ENCODE data around the gene WFDC12.

Gene WFDC12

DNA sequence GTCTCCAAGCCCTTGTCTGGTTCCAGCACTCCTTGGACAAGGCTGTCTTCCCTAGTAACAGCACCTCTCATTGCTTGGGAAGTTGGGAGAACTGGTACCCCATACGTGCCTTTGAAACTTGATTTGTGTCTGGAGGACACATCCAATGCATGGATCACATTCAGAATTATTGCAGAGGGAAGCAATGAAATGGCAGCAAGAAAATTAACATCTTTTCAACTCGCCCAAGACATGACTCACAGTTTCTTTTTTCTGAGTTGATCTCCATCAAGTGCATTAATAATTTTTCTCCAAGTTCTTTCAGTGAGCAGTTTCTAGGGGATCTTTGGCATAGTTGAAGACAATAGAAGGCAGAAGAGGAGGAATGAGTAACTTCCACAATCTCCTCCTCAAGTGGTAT is 28.1 kb upstream of the WFDC12 start:
- TF ChIP-seq, protein P1, sequence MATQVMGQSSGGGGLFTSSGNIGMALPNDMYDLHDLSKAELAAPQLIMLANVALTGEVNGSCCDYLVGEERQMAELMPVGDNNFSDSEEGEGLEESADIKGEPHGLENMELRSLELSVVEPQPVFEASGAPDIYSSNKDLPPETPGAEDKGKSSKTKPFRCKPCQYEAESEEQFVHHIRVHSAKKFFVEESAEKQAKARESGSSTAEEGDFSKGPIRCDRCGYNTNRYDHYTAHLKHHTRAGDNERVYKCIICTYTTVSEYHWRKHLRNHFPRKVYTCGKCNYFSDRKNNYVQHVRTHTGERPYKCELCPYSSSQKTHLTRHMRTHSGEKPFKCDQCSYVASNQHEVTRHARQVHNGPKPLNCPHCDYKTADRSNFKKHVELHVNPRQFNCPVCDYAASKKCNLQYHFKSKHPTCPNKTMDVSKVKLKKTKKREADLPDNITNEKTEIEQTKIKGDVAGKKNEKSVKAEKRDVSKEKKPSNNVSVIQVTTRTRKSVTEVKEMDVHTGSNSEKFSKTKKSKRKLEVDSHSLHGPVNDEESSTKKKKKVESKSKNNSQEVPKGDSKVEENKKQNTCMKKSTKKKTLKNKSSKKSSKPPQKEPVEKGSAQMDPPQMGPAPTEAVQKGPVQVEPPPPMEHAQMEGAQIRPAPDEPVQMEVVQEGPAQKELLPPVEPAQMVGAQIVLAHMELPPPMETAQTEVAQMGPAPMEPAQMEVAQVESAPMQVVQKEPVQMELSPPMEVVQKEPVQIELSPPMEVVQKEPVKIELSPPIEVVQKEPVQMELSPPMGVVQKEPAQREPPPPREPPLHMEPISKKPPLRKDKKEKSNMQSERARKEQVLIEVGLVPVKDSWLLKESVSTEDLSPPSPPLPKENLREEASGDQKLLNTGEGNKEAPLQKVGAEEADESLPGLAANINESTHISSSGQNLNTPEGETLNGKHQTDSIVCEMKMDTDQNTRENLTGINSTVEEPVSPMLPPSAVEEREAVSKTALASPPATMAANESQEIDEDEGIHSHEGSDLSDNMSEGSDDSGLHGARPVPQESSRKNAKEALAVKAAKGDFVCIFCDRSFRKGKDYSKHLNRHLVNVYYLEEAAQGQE (IDR thresholded peaks at IDR 0.05; ENCODE audit: insufficient read depth in 1 of 2, low read depth in 2 of 2, low read length in 2 of 2): no peak
- TF ChIP-seq POLR2AphosphoS5 (IDR thresholded peaks at IDR 0.05; ENCODE audit: low read depth, low read length) (no peak), FOXP2 (optimal IDR thresholded peaks at IDR 0.05; ENCODE audit: borderline replicate concordance, extremely low read depth, extremely low read length, insufficient read depth) (no peak), SIN3A (IDR thresholded peaks at IDR 0.05; ENCODE audit: borderline replicate concordance, insufficient read depth, low read length) (no peak), TAF1 (IDR thresholded peaks at IDR 0.05; ENCODE audit: borderline replicate concordance, insufficient read depth, low read length) (no peak)

DNA sequence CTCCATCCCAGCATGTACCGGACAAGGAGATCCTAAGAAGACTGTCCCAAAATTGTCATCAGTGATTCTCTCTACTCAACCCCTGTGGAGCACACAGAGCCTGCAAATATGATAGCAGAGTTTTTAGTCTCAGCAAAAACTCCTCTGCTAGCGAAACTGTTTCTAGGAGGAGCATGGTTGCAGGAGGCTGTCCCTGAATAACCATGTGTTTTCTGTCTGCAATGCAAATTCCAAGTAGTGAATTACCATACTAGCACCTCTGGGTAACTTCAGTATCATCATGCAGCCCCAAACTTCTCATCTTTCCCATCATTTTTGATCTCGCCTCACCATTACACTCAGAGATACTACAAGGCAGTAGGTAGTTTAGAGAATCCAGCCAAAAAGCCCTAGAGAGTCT is 24.8 kb upstream of the WFDC12 start:
- no peak for TF ChIP-seq TAF1 (IDR thresholded peaks at IDR 0.05; ENCODE audit: borderline replicate concordance, insufficient read depth, low read length)
- TF ChIP-seq FOXP2 (optimal IDR thresholded peaks at IDR 0.05; ENCODE audit: borderline replicate concordance, extremely low read depth, extremely low read length, insufficient read depth): no peak
- TF ChIP-seq, protein P1 (IDR thresholded peaks at IDR 0.05; ENCODE audit: insufficient read depth in 1 of 2, low read depth in 2 of 2, low read length in 2 of 2): no peak
- TF ChIP-seq POLR2AphosphoS5 (IDR thresholded peaks at IDR 0.05; ENCODE audit: low read depth, low read length): no peak
- no peak for TF ChIP-seq SIN3A (IDR thresholded peaks at IDR 0.05; ENCODE audit: borderline replicate concordance, insufficient read depth, low read length)

DNA sequence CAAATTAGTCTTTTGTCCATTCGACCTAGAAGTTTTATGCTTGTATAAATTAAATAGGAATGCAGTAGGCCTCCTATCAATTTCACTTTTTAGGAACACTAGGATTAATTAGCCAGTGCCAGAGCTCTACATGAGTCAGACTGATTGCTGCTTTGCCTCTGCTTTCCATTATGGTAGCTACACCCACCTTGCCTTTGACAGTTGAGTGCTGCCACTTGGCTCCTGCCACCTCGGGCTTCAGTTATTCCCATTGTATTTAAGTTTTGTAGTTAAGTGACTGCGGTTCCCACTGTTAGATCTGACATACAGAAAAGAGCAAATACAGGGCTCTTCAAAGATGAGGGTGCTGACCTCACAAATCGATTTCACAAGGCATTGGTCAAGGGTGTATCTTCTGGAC is 16.6 kb upstream of the WFDC12 start:
- TF ChIP-seq, protein P1 (IDR thresholded peaks at IDR 0.05; ENCODE audit: insufficient read depth in 1 of 2, low read depth in 2 of 2, low read length in 2 of 2): no peak
- no peak for TF ChIP-seq SIN3A (IDR thresholded peaks at IDR 0.05; ENCODE audit: borderline replicate concordance, insufficient read depth, low read length)
- no peak for TF ChIP-seq FOXP2 (optimal IDR thresholded peaks at IDR 0.05; ENCODE audit: borderline replicate concordance, extremely low read depth, extremely low read length, insufficient read depth)
- no peak for TF ChIP-seq TAF1 (IDR thresholded peaks at IDR 0.05; ENCODE audit: borderline replicate concordance, insufficient read depth, low read length)
- TF ChIP-seq POLR2AphosphoS5 (IDR thresholded peaks at IDR 0.05; ENCODE audit: low read depth, low read length): no peak

DNA sequence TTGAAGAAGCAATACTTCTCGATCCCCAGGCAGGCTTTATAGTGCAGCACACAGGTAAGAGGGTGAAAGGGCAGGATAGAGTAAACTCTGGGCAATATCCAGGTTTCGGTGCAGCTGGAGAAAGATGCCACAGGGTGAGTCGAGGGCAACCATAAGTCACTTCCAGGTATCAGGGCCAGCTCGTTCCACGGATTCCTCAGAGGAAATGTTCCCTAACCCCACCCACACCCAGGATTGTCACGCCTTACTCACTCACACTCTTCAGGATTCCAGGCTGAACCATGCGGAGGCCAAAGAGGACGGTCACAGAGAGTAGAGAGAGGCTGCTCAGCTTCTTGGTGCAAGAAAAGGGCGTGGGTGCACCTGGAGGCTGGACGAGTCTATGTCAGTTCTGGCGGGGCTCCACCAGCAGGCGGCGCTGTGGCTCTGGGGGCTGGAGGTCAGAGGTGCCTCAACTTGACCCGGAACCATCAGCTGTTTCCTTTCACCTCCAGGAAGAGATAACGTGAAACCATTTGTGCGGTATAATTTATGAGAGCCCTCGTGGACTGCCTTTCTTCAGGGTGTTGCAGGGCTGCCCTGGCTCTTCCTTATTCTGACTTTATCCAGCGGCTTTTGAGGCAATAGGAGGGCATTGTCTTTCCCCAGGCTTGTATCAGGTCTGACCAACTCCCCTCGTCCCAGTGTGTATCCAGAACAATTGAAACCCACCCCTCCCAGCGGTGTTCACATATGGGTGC is 14.5 kb upstream of the WFDC12 start:
- TF ChIP-seq TAF1 (IDR thresholded peaks at IDR 0.05; ENCODE audit: borderline replicate concordance, insufficient read depth, low read length) (no peak), FOXP2 (optimal IDR thresholded peaks at IDR 0.05; ENCODE audit: borderline replicate concordance, extremely low read depth, extremely low read length, insufficient read depth) (no peak), SIN3A (IDR thresholded peaks at IDR 0.05; ENCODE audit: borderline replicate concordance, insufficient read depth, low read length) (no peak)

DNA sequence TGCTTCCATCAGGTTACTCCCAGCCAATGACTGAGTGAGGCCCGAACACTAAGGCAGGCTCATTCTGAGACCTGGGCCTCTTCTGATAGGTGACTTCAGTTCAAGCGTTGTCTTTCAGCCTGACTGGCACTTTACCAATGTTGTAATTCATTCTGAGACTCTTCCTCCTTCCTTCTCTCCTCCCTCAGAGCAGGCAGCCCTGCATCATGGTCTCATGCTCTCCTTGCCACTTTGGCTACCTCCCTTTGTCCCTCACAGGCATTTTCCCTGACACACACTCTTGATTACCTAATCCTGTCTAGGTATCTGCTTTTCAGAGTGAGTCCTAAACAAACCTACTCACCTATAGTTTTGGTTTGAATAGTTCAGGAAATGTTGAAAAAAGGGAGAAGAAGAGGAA is 12.6 kb upstream of the WFDC12 start:
- TF ChIP-seq SIN3A (IDR thresholded peaks at IDR 0.05; ENCODE audit: borderline replicate concordance, insufficient read depth, low read length) (no peak), POLR2AphosphoS5 (IDR thresholded peaks at IDR 0.05; ENCODE audit: low read depth, low read length) (no peak), TAF1 (IDR thresholded peaks at IDR 0.05; ENCODE audit: borderline replicate concordance, insufficient read depth, low read length) (no peak), FOXP2 (optimal IDR thresholded peaks at IDR 0.05; ENCODE audit: borderline replicate concordance, extremely low read depth, extremely low read length, insufficient read depth) (no peak)
- TF ChIP-seq, protein P1 (IDR thresholded peaks at IDR 0.05; ENCODE audit: insufficient read depth in 1 of 2, low read depth in 2 of 2, low read length in 2 of 2): no peak
